ENCODE measurements around the gene PPDPF. TPM values are rescaled to one million over a fixed set of nuclear protein-coding genes. Genes with fewer than 3 reads are reported as not detected.

The PPDPF gene
- total and polyA plus RNA-seq, 2 donors (not counting 1 experiment from before 2014, with no cell fraction given): 93.5 to 162 TPM

DNA sequence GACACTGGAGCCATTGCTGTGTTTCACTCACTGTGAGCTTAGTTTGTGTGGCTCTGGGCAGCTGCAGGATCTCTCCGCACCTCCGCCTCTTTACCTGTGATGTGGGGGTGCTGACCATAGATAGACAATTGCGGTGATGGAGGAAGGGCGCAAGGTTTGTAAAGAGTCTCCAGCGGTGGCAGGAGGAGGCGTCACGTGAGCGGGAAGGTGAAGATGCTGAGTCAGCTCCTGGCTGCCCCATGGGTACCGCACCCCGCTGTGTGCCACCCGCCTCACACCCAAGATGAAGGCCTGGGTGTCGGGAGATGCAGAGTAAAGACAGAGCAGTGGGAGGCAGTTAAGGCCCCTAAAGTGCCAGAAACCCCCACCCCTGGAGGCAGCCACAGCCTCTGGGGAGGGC lies 39.1 kb upstream of the PPDPF start:
- Histone ChIP-seq H3K27me3 (replicated peaks in 1 of 4; ENCODE audit: control extremely low read depth in 1 of 4, control insufficient read depth in 3 of 4, insufficient read depth in 4 of 4, low read length in 3 of 4) (peaks cover 0 to 52% (median 3%) of the 10 kb centered on the region in 4 experiments), H4K20me1 (ENCODE audit: control insufficient read depth, insufficient read depth, low read length, poor library complexity, severe bottlenecking) (no peaks in the 10 kb centered on the region), H3K9me3 (ENCODE audit: control extremely low read depth in 1 of 3, control insufficient read depth in 2 of 3, insufficient read depth in 1 of 3, low read length in 2 of 3) (peaks cover 0 to 8% (median 0%) of the 10 kb centered on the region in 3 donors), H3K9ac (ENCODE audit: low read length) (no peak overlapping the region), H3K4me3 (ENCODE audit: control extremely low read depth in 1 of 5, extremely low read depth in 1 of 5, insufficient read depth in 1 of 5, low read depth in 2 of 5, low read length in 4 of 5) (no peak overlapping the region), H2AFZ (ENCODE audit: insufficient read depth, low read depth, low read length, poor library complexity, severe bottlenecking) (no peak overlapping the region), H3K4me1 (ENCODE audit: control insufficient read depth in 2 of 2, insufficient read depth in 2 of 2, low read length in 2 of 2) (no peaks in the 10 kb centered on the region), H3K79me2 (ENCODE audit: control insufficient read depth, insufficient read depth, low read length) (no peaks in the 10 kb centered on the region), H3K27ac (ENCODE audit: low read length in 2 of 2) (no peak overlapping the region), H3K36me3 (replicated peaks in 1 of 2; ENCODE audit: control extremely low read depth in 1 of 2, control insufficient read depth in 1 of 2, extremely low read depth in 1 of 2, insufficient read depth in 2 of 2, low read length in 1 of 2) (no peaks in the 10 kb centered on the region), H3K4me2 (replicated peaks; ENCODE audit: low read depth, low read length, poor library complexity, severe bottlenecking) (no peak overlapping the region)
- Mint-ChIP-seq H3K9me3 (ENCODE audit: insufficient read depth) (no peaks in the 10 kb centered on the region), H3K27ac (no peak overlapping the region), H3K27me3 (peaks cover 34% of the 10 kb centered on the region), H3K4me1 (no peaks in the 10 kb centered on the region), H3K4me3 (no peak overlapping the region)
- TF ChIP-seq, protein P1, sequence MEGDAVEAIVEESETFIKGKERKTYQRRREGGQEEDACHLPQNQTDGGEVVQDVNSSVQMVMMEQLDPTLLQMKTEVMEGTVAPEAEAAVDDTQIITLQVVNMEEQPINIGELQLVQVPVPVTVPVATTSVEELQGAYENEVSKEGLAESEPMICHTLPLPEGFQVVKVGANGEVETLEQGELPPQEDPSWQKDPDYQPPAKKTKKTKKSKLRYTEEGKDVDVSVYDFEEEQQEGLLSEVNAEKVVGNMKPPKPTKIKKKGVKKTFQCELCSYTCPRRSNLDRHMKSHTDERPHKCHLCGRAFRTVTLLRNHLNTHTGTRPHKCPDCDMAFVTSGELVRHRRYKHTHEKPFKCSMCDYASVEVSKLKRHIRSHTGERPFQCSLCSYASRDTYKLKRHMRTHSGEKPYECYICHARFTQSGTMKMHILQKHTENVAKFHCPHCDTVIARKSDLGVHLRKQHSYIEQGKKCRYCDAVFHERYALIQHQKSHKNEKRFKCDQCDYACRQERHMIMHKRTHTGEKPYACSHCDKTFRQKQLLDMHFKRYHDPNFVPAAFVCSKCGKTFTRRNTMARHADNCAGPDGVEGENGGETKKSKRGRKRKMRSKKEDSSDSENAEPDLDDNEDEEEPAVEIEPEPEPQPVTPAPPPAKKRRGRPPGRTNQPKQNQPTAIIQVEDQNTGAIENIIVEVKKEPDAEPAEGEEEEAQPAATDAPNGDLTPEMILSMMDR (IDR thresholded peaks at IDR 0.05): no peak
- no peak for TF ChIP-seq EZH2 (IDR thresholded peaks at IDR 0.05; ENCODE audit: borderline replicate concordance, insufficient read depth, low read depth, low read length, poor library complexity, severe bottlenecking)
- intact Hi-C loops (cut with micrococcal nuclease): no loop called here
- 76% methylated on average over 9 of the region's 12 CpGs for WGBS (ENCODE audit: insufficient coverage)
- POLR2A ChIA-PET: no interaction called here
- no peak for ATAC-seq (ENCODE audit: low read depth)
- CTCF ChIA-PET: no interaction called here
- DNase-seq: no peak

DNA sequence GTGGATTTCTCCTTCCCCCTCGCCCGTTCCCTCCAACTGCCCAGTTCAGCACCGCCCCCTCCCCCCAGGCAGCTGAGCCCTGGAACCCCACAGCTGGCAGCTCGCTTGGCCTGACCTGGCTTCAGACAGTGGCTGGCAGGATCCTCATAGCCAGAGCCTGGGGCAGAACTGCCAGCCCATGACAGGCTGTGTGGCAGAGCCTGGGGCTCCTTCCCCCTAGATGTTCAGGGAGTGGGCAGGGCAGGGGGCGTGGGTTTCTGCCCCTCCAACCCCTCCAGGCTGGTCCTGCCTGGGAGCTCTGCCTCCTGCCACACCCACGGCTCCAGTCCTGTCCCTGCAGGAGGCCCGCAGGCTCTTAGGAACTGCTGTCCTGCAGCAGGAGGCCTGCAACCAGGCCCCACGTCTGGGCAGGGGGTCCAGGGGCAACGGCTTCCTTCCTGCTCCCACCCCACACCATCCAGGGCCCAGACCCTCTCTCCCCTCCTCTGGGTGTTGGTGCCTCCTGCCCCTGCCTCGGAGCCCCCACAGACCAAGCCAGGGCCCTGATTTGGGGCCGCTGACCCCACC lies 38.5 kb upstream of the PPDPF start:
- Mint-ChIP-seq H3K27ac (no peak overlapping the region), H3K4me1 (no peaks in the 10 kb centered on the region), H3K4me3 (no peak overlapping the region), H3K27me3 (peaks cover 31% of the 10 kb centered on the region), H3K9me3 (ENCODE audit: insufficient read depth) (no peaks in the 10 kb centered on the region)
- Histone ChIP-seq H3K9me3 (ENCODE audit: control extremely low read depth in 1 of 3, control insufficient read depth in 2 of 3, insufficient read depth in 1 of 3, low read length in 2 of 3) (peaks cover 0 to 9% (median 0%) of the 10 kb centered on the region in 3 donors), H3K79me2 (ENCODE audit: control insufficient read depth, insufficient read depth, low read length) (no peaks in the 10 kb centered on the region), H3K4me1 (ENCODE audit: control insufficient read depth in 2 of 2, insufficient read depth in 2 of 2, low read length in 2 of 2) (no peaks in the 10 kb centered on the region), H3K27ac (ENCODE audit: low read length in 2 of 2) (no peak overlapping the region), H2AFZ (ENCODE audit: insufficient read depth, low read depth, low read length, poor library complexity, severe bottlenecking) (no peak overlapping the region), H3K9ac (ENCODE audit: low read length) (no peak overlapping the region), H3K4me3 (ENCODE audit: control extremely low read depth in 1 of 5, extremely low read depth in 1 of 5, insufficient read depth in 1 of 5, low read depth in 2 of 5, low read length in 4 of 5) (no peak overlapping the region), H3K4me2 (replicated peaks; ENCODE audit: low read depth, low read length, poor library complexity, severe bottlenecking) (no peak overlapping the region), H4K20me1 (ENCODE audit: control insufficient read depth, insufficient read depth, low read length, poor library complexity, severe bottlenecking) (no peaks in the 10 kb centered on the region), H3K36me3 (replicated peaks in 1 of 2; ENCODE audit: control extremely low read depth in 1 of 2, control insufficient read depth in 1 of 2, extremely low read depth in 1 of 2, insufficient read depth in 2 of 2, low read length in 1 of 2) (no peaks in the 10 kb centered on the region), H3K27me3 (replicated peaks in 1 of 4; ENCODE audit: control extremely low read depth in 1 of 4, control insufficient read depth in 3 of 4, insufficient read depth in 4 of 4, low read length in 3 of 4) (peaks cover 0 to 52% (median 3%) of the 10 kb centered on the region in 4 experiments)
- POLR2A ChIA-PET: no interaction called here
- intact Hi-C loops (cut with micrococcal nuclease): no loop called here
- no peak for DNase-seq
- TF ChIP-seq, protein P1 (IDR thresholded peaks at IDR 0.05): no peak
- no peak for TF ChIP-seq EZH2 (IDR thresholded peaks at IDR 0.05; ENCODE audit: borderline replicate concordance, insufficient read depth, low read depth, low read length, poor library complexity, severe bottlenecking)
- CTCF ChIA-PET: no interaction called here
- 68% methylated on average over 11 of the region's 11 CpGs for WGBS (ENCODE audit: insufficient coverage)
- no peak for ATAC-seq (ENCODE audit: low read depth)

Measured in B cell (primary cell).